ENCODE measurements around the gene INPPL1.
"Not testable (repeated sequence)": the region's sequence is repeated elsewhere in the genome, so short reads cannot be mapped to it uniquely, and the experiment has no call there.

INPPL1 gene

DNA sequence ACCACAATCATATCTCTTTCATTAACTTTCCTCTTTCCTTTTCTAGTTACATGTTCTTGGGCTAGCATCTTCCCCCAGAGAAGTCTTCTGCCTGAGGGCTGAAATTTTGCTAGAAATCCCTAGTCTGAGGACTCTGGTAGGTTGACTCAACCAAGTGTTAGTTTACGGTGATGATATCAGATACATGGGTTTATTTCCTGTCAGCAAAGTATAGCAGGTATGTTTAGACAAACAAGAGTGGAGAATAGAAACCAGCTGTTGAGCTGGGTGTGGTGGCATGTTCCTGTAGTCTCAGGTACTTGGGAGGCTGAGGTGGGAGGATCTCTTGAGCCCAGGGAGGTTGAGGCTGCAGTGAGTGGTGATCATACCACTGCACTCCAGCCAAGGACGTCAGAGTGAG is 21.4 kb upstream of the INPPL1 start:
- Histone ChIP-seq H3K9me3 (ENCODE audit: insufficient read depth, low read length) (no peaks in the 10 kb centered on the region), H3K4me3 (ENCODE audit: insufficient read length, low read depth) (no peak overlapping the region), H3K4me1 (ENCODE audit: insufficient read depth, insufficient read length) (no peaks in the 10 kb centered on the region), H3K36me3 (ENCODE audit: insufficient read depth, insufficient read length, low read length) (no peaks in the 10 kb centered on the region), H3K9ac (ENCODE audit: insufficient read length, low read depth) (no peak overlapping the region), H3K27me3 (ENCODE audit: insufficient read depth, insufficient read length) (no peaks in the 10 kb centered on the region)
- no peak for DNase-seq (ENCODE audit: low read depth, low spot score)
- TF ChIP-seq YY1 (IDR thresholded peaks at IDR 0.05; ENCODE audit: insufficient read depth, insufficient read length) (no peak), SUZ12 (IDR thresholded peaks at IDR 0.05; ENCODE audit: extremely low read depth, insufficient read depth, insufficient read length) (no peak), ZNF274 (IDR thresholded peaks at IDR 0.05; ENCODE audit: low read depth, low read length) (no peak)

DNA sequence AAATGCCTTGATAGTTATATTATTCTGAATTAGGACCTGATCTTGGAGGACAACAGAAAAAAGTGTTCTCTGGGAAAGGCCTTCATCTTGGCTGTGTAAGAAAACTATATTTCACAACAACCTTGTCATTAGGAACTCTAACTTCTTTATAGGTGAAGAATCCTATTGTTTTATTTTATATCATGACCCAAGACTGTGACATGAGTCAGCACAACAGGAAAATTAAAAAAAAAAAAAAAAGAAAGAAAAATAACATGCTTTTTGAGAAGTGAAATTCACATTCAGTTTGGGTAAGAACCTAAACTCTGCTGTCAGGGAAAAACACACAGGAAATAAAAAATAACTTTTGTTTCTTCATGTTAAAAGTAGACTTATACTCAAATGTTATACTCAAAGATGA is 19.7 kb upstream of the INPPL1 start:
- TF ChIP-seq YY1 (IDR thresholded peaks at IDR 0.05; ENCODE audit: insufficient read depth, insufficient read length) (no peak), SUZ12 (IDR thresholded peaks at IDR 0.05; ENCODE audit: extremely low read depth, insufficient read depth, insufficient read length) (no peak), ZNF274 (IDR thresholded peaks at IDR 0.05; ENCODE audit: low read depth, low read length) (no peak)
- H3K9ac ChIP-seq (ENCODE audit: insufficient read length, low read depth), result no peak overlapping the region

DNA sequence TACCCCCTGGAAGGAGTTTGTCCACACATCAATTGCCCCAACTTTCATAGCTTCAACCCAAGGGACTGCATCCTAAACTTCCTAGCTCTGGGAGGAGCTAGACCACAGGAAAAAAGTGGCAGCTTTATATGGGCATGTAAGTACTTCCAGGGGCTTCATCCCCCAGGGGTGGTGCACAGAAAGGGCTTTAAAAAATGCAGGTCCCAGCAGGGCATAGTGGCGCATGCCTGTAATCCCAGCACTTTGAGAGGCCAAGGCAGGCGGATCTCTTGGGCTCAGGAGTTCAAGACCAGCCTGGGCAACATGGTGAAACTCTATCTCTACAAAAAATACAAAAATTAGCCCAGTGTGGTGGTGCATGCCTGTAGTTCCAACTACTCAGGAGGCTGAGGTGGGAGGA is 17.8 kb upstream of the INPPL1 start:
- not testable (repeated sequence) for H3K4me3 ChIP-seq (ENCODE audit: insufficient read length, low read depth); H3K4me1 ChIP-seq (ENCODE audit: insufficient read depth, insufficient read length); H3K9ac ChIP-seq (ENCODE audit: insufficient read length, low read depth); H3K36me3 ChIP-seq (ENCODE audit: insufficient read depth, insufficient read length, low read length); H3K9me3 ChIP-seq (ENCODE audit: insufficient read depth, low read length); DNase-seq (ENCODE audit: low read depth, low spot score); H3K27me3 ChIP-seq (ENCODE audit: insufficient read depth, insufficient read length)

More for the DNA sequence above, 19.7 kb upstream of the INPPL1 start:
- Histone ChIP-seq H3K36me3 (ENCODE audit: insufficient read depth, insufficient read length, low read length) (no peaks in the 10 kb centered on the region), H3K4me1 (ENCODE audit: insufficient read depth, insufficient read length) (no peaks in the 10 kb centered on the region), H3K4me3 (ENCODE audit: insufficient read length, low read depth) (no peak overlapping the region), H3K27me3 (ENCODE audit: insufficient read depth, insufficient read length) (no peaks in the 10 kb centered on the region), H3K9me3 (ENCODE audit: insufficient read depth, low read length) (no peaks in the 10 kb centered on the region)
- no peak for DNase-seq (ENCODE audit: low read depth, low spot score)

DNA sequence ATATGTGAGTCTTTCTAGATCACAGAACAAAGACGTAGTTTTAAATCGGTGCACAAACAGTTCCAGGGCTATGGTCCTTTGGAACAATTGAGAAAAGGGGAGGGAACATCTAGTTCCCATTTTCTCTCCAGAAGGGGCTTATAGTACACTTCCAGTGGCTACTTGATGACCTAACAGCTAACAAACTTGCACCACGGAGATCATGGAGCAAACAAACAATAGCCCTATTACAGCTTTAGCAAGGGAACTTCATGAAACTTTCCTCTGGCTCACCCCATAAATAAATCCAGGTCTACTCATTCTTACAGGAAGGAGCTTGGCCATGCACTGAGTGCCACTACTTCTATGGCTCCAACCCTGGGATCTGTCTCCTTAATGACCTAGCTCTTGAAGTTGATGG is 16.3 kb upstream of the INPPL1 start:
- Histone ChIP-seq H3K9ac (ENCODE audit: insufficient read length, low read depth) (no peak overlapping the region), H3K4me1 (ENCODE audit: insufficient read depth, insufficient read length) (no peaks in the 10 kb centered on the region), H3K36me3 (ENCODE audit: insufficient read depth, insufficient read length, low read length) (no peaks in the 10 kb centered on the region), H3K9me3 (ENCODE audit: insufficient read depth, low read length) (no peaks in the 10 kb centered on the region), H3K27me3 (ENCODE audit: insufficient read depth, insufficient read length) (no peaks in the 10 kb centered on the region), H3K4me3 (ENCODE audit: insufficient read length, low read depth) (no peak overlapping the region)
- TF ChIP-seq ZNF274 (IDR thresholded peaks at IDR 0.05; ENCODE audit: low read depth, low read length) (no peak), YY1 (IDR thresholded peaks at IDR 0.05; ENCODE audit: insufficient read depth, insufficient read length) (no peak), SUZ12 (IDR thresholded peaks at IDR 0.05; ENCODE audit: extremely low read depth, insufficient read depth, insufficient read length) (no peak)
- DNase-seq (ENCODE audit: low read depth, low spot score), result no peak

DNA sequence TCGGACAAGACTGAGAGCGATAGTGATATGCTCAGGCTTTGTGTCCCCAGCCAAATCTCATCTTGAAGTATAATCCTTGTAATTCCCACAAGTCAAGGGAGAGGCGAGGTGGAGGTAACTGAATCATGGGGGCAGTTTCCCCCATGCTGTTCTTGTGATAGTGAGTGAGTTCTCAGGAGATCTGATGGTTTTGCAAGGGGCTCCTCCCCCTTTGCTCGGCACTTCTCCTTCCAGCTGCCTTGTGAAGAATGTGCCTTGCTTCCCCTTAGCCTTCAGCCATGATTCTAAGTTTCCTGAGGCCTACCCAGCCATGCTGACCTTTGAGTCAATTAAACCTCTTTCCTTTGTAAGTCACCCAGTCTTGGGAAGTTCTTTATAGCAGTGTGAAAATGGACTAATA is 15.5 kb upstream of the INPPL1 start:
- no peak for TF ChIP-seq YY1 (IDR thresholded peaks at IDR 0.05; ENCODE audit: insufficient read depth, insufficient read length)
- H3K4me1 ChIP-seq (ENCODE audit: insufficient read depth, insufficient read length), result no peaks in the 10 kb centered on the region
- H3K9ac ChIP-seq (ENCODE audit: insufficient read length, low read depth), result no peak overlapping the region
- no peak for DNase-seq (ENCODE audit: low read depth, low spot score)
- H3K4me3 ChIP-seq (ENCODE audit: insufficient read length, low read depth), result no peak overlapping the region
- H3K36me3 ChIP-seq (ENCODE audit: insufficient read depth, insufficient read length, low read length), result no peaks in the 10 kb centered on the region
- no peaks in the 10 kb centered on the region for H3K9me3 ChIP-seq (ENCODE audit: insufficient read depth, low read length)
- H3K27me3 ChIP-seq (ENCODE audit: insufficient read depth, insufficient read length), result no peaks in the 10 kb centered on the region

DNA sequence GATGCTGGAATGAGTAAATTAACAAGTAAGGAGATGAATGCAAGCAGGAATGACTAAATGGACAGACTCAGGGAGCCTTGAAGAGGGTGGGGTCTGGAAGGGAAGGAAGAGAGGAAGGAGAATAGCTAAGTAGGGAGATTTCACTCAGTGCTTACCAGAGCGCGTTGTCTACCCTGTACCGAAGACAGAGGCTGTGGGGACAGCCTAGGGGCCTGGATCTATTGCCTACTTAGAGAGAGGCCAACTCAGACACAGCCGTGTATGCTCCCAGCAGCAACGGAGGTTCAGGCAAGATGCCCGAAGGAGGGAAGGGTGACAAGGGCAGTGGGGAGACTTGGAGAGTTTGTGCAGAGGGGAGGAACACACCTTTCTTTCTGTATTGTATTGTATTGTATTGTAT is 7.9 kb upstream of the INPPL1 start, which contains the start of gene FOLR2:
FOLR2 (plus strand) TSS at position 157 of the 400 bp plus-strand sequence. CDS start 1,791 bp downstream, outside the sequence.
- Histone ChIP-seq H3K9ac (ENCODE audit: insufficient read length, low read depth) (no peak within 1 kb of the TSS), H3K9me3 (ENCODE audit: insufficient read depth, low read length) (no peaks in the 10 kb centered on the region), H3K36me3 (ENCODE audit: insufficient read depth, insufficient read length, low read length) (no peaks in the 10 kb centered on the region), H3K27me3 (ENCODE audit: insufficient read depth, insufficient read length) (peaks cover 4% of the 10 kb centered on the region), H3K4me1 (ENCODE audit: insufficient read depth, insufficient read length) (peaks cover 4% of the 10 kb centered on the region), H3K4me3 (ENCODE audit: insufficient read length, low read depth) (no peak within 1 kb of the TSS)
- DNase-seq (ENCODE audit: low read depth, low spot score), result no peak
- TF ChIP-seq SUZ12 (IDR thresholded peaks at IDR 0.05; ENCODE audit: extremely low read depth, insufficient read depth, insufficient read length) (no peak), YY1 (IDR thresholded peaks at IDR 0.05; ENCODE audit: insufficient read depth, insufficient read length) (no peak), ZNF274 (IDR thresholded peaks at IDR 0.05; ENCODE audit: low read depth, low read length) (no peak)

DNA sequence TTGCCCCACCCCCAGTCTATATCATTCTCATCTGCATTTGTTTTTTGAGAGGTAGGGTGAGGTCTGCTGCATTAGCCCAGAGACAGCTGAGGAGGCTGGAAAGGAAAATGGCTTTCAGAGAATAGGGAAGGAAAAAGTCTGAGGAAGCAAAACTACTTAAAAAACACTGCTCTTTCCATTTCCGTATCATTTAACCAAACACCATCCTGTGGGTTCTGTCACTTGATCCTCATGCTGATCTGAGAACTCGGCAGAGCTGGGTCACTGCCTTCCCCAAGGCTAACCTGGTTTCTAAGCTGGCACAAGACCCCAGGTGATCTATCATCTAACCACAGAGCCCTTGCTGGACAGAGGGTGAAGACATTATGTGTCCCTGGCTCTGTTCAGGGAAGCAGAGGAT is 6.7 kb upstream of the INPPL1 start:
- no peak for TF ChIP-seq ZNF274 (IDR thresholded peaks at IDR 0.05; ENCODE audit: low read depth, low read length)
- TF ChIP-seq YY1 (IDR thresholded peaks at IDR 0.05; ENCODE audit: insufficient read depth, insufficient read length), result no peak
- no peak for TF ChIP-seq SUZ12 (IDR thresholded peaks at IDR 0.05; ENCODE audit: extremely low read depth, insufficient read depth, insufficient read length)
- Histone ChIP-seq H3K36me3 (ENCODE audit: insufficient read depth, insufficient read length, low read length) (no peaks in the 10 kb centered on the region), H3K9me3 (ENCODE audit: insufficient read depth, low read length) (no peaks in the 10 kb centered on the region), H3K27me3 (ENCODE audit: insufficient read depth, insufficient read length) (peaks cover 4% of the 10 kb centered on the region), H3K4me3 (ENCODE audit: insufficient read length, low read depth) (no peak overlapping the region), H3K4me1 (ENCODE audit: insufficient read depth, insufficient read length) (peaks cover 7% of the 10 kb centered on the region), H3K9ac (ENCODE audit: insufficient read length, low read depth) (no peak overlapping the region)
- DNase-seq (ENCODE audit: low read depth, low spot score), result no peak

DNA sequence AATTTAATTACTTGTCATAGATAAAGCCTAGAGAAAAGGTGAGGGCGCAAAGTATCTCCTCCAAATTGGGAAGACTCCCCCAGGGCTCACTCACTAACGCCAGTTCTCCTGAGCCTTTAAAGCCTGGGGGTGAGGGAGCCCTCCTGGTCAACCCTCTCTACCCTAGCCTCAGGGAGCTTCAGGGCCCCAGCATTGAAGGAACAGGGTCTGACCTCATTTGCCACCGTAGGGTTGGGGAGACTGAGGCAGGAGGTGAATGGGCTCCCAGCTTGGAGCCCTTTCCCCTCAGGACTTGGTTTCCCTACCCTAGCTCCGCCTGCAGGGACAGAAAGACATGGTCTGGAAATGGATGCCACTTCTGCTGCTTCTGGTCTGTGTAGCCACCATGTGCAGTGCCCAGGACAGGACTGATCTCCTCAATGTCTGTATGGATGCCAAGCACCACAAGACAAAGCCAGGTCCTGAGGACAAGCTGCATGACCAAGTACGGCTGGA is 6.3 kb upstream of the INPPL1 start:
- Histone ChIP-seq H3K9me3 (ENCODE audit: insufficient read depth, low read length) (no peaks in the 10 kb centered on the region), H3K4me3 (ENCODE audit: insufficient read length, low read depth) (no peak overlapping the region), H3K9ac (ENCODE audit: insufficient read length, low read depth) (no peak overlapping the region), H3K4me1 (ENCODE audit: insufficient read depth, insufficient read length) (peaks cover 7% of the 10 kb centered on the region), H3K36me3 (ENCODE audit: insufficient read depth, insufficient read length, low read length) (no peaks in the 10 kb centered on the region), H3K27me3 (ENCODE audit: insufficient read depth, insufficient read length) (peaks cover 4% of the 10 kb centered on the region)
- TF ChIP-seq ZNF274 (IDR thresholded peaks at IDR 0.05; ENCODE audit: low read depth, low read length) (no peak), YY1 (IDR thresholded peaks at IDR 0.05; ENCODE audit: insufficient read depth, insufficient read length) (no peak), SUZ12 (IDR thresholded peaks at IDR 0.05; ENCODE audit: extremely low read depth, insufficient read depth, insufficient read length) (no peak)
- DNase-seq (ENCODE audit: low read depth, low spot score), result no peak

Measured in NT2/D1 (cell line).